K562 (cell line): Measurements from ENCODE around the gene CAPZB.

Source experiments
- EZH2 ChIP-seq: IDR thresholded peaks from 2 replicates; pipeline ENCODE4 v1.6.1; 2012; ENCODE audit warnings: low read depth, mild to moderate bottlenecking, inconsistent platforms, low read length, borderline replicate concordance
- IRF1 ChIP-seq: sonication (generic); formaldehyde crosslinking; IDR thresholded peaks from 2 replicates; pipeline ENCODE4 v1.8.0; 2022; ENCODE audit warnings: missing genetic modification reagents, mild to moderate bottlenecking, borderline replicate concordance
- MXI1 ChIP-seq: IDR thresholded peaks from 2 replicates; pipeline ENCODE4 v1.6.1; 2011; ENCODE audit warnings: low read depth, mild to moderate bottlenecking, improper control_type of control experiment, low read length
- RFX5 ChIP-seq: IDR thresholded peaks from 2 replicates; pipeline ENCODE4 v1.6.1; 2011; ENCODE audit warnings: low read depth, mild to moderate bottlenecking, improper control_type of control experiment, low read length
- ZNF232 ChIP-seq: sonication (generic); formaldehyde crosslinking; IDR thresholded peaks from 2 replicates; pipeline ENCODE4 v1.8.0; 2022; ENCODE audit warnings: mild to moderate bottlenecking, missing genetic modification reagents

GRCh38 chr1:19327301-19327700 is 158.0 kb downstream of the CAPZB start:
- TF ChIP-seq IRF1 (CRISPR knock-in tag) (no peak), MXI1 (no peak), RFX5 (no peak), ZNF232 (CRISPR knock-in tag) (no peak), EZH2 (no peak)
